HG03521 (cell line): ENCODE data around the gene ZFP3.
"Not testable (repeated sequence)": the region's sequence is repeated elsewhere in the genome, so short reads cannot be mapped to it uniquely, and the experiment has no call there.

Experiments
- ATAC-seq: cut with Tn5 transposase; IDR thresholded peaks from one replicate; pipeline ENCODE4 v1.9.1; 2021; ENCODE audit warnings: mild to moderate bottlenecking, moderate library complexity; ENCODE audit not compliant: unreplicated experiment

ZFP3 gene

DNA sequence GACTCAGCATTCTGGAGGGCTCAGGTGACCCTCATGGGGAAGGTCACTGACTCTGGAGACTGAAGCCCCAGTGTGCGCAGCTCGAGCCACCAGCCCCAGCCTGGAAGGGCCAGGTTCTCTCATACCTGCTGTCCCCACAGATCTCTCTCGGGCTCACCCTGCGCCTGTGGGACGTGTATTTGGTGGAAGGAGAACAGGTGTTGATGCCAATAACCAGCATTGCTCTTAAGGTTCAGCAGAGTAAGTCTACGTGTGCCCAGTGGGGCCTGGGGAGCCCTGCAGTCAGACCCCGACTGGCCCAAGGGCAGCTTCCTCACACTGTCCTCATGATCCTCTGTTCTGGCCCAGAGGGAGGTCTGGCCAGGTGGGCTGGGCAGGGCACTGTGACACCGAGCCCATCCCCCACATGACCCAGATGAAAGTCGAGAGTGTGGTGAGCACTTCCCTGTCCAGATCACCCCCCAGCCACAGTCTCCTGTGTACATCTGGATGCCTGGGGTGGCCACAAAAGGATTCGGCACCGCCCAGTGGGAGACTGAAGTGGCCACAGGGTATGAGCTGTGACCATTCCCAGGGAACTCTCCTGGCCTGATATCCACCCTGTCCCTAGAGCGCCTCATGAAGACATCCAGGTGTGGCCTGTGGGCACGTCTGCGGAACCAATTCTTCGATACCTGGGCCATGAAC is 59.4 kb downstream of the ZFP3 start:
- not testable (repeated sequence) for ATAC-seq

DNA sequence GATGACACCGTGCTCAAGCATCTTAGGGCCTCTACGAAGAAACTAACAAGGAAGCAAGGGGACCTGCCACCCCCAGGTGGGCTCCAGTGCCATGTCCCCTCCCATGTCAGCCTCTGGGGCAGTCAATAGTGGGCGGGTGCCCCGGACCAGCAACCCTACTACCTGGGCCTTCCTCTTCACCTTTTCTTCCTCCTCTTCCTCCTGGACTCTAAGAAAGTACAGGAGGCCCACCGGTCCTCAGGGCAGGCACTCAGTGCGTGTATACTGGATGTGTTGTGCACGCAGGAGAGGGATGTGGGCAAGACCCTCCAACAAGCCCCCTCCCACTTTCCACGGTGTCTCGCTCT is 59.9 kb downstream of the ZFP3 start:
- ATAC-seq: not testable (repeated sequence)

- ATAC-seq: no peak
These were observed 60.6 kb downstream of the ZFP3 start for GRCh38 chr17:5138616-5139457.

DNA sequence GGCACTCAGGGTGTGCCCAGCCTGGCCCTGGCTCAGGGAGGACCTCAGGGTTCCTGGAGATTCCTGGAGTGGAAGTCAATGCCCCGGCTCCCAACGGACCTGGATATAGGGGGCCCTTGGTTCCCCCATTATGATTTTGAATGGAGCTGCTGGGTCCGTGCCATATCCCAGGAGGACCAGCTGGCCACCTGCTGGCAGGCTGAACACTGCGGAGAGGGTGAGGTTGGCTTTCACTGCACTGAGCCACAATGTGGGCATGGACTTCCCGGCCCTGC is 61.1 kb downstream of the ZFP3 start:
- ATAC-seq: no peak

- not testable (repeated sequence) for ATAC-seq
These were observed 64.6 kb downstream of the ZFP3 start for GRCh38 chr17:5142877-5143276.
